Measurements from ENCODE around the gene TNFRSF1B.
A peak's percentile ranks its signal among the peaks of the same experiment; 100 is the strongest.

Gene TNFRSF1B

DNA sequence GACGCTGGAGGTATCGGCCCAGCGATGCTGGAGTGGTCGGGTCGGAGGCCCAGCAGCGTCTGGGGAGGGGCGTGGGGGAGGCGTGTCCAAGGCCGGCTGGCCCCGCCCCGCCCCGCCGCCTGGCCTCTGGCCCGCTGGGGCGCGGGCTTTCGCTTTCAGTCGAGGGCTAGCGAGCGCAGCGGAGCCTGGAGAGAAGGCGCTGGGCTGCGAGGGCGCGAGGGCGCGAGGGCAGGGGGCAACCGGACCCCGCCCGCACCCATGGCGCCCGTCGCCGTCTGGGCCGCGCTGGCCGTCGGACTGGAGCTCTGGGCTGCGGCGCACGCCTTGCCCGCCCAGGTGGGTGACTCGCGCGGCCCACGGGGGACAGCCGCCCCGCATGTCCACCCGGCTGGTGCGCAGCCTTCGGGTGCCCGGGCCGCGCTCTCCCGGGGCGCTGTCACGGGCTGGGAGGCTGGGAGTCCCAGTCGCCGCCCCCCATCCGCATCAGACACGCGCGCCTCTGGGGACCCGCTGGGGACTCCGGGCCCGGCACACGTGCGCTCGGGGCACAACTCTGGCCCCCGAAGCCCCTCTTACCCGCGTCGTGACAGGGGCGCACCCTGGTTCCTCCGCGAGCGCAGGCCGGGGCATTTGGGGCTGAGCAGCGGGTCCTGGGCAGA is at the start of gene TNFRSF1B:
Gene TNFRSF1B, plus strand, starts transcription at position 158 of the 659 bp plus-strand sequence. Its CDS starts 101 bp downstream, at position 259.
- DNase-seq: peak; percentile 69

DNA sequence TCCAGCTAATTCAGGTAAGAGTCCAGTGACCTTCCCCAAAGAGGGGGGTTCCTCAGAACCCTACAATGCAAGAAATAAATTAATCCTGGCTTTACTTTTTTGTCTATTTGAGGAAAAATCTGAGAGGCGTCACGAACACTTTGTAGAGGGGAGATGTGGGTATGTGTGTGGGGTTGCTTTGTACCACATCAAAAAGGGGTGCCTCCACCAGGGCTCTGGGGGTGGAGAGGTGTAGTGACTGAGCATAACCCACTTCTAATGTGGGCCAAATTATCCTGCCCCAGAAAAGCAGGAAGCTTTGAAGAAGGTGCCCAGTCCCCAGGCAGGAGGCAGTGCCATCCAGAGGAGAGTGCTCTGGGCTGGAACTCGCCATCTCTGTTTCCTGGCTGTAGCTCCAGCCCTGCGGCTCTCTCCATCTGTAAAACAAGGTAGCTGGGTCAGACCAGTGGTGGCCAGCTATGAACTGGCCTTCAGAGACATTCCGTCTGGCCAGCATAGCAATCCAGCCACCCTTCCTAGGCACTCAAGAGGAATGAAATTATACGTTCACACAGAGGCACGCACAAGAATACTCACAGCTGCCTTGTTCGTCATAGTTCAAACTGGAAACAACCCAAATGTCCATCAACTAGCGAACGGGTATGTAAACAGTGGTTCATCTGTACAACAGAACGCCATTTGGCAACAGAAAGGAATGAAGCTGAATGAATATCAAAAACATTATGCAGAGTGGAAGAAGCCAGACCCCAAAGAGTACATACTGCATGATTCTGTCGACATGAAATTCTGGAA is 45.4 kb upstream of the TNFRSF1B start:
- no peak for DNase-seq

DNA sequence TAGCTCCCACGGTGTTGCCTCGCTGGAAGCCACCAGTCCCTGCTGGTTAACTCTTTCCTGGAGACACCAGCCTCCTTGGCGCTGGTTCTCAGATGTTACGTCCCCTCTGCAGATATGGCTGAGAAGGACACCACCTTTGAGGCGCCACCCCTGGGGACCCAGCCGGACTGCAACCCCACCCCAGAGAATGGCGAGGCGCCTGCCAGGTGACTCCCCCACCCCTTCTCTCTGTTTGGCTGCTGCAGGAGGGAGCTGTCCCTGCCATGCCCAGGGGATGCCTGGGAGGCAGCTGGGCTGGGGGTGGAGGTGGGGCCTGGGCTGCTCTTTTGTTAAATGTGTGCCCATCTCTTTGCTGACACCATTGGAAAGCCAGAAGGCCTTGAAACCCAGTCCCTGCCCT is 43.6 kb upstream of the TNFRSF1B start:
- DNase-seq: no peak

DNA sequence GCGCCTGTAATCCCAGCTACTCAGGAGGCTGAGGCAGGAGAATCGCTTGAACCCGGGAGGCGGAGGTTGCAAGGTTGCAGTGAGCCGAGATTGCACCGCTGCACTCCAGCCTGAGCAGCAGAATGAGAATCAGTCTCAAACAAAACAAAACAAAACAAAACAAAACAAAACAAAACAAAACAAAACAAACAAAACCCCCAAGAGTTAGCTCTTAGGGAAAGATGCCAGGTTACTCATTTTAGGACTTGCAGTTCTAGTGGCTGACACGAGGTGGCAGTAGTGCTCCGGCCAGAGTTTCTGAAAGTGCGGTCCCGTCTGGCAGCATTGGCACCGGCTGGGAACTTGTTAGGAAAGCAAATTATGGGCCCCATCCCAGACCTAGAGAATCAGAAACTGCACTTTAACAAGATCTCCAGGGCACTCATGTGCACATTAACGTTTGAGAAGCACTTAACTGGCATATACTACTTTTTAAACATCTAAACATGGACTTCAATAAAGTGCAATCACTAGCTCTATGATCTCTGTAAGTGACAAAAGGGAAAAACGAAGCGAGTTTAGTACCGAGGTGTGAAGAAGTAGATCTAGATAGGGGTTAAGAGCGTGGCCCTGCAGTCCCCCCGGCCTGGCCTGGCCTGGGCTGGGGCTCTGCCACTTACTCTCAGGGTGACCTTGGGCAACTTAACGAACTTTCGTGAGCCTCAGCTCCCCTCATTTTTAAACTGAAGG is 41.9 kb upstream of the TNFRSF1B start:
- peak; percentile 74 for DNase-seq

DNA sequence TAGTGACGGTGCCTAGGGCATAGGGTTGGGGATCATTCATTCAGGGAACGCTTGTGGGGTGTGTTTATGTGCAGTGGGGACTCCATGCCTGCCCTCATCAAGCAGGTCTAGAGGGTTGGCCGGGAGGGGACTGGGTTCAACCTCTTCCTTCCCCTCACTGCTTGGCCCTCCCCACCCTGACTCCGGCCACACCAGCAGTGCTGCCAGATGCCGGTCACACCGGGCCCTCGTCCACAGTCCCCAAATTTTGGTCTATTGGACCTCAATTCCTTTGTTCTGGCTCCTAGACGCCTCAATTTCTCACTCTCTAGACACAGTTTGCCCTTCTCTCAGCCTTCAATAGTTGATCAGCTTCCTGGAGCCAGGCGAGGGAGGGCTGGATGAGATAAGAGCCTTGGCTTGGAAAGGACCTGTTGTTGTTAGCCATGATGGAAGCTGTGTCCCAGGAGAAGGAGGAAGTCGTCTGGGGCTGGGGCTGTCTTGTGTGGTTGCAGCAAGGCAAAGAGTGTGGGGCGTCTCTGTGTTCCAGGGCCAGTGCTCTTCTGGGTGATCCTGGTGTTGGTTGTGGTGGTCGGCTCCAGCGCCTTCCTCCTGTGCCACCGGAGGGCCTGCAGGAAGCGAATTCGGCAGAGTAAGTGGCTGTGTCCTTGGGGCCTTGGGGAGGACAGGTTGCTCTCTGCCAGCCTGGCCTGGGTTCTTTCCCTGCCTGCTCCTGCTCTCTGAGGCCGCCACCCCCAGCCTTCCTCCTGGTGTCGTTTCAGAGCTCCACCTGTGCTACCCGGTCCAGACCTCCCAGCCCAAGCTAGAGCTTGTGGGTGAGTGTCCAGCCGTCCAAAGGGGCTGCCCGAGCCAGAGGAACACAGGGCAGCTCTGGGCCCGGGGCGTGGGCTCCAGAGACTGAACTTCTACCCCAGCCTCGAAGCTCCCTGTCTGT is 41.1 kb upstream of the TNFRSF1B start:
- no peak for DNase-seq

DNA sequence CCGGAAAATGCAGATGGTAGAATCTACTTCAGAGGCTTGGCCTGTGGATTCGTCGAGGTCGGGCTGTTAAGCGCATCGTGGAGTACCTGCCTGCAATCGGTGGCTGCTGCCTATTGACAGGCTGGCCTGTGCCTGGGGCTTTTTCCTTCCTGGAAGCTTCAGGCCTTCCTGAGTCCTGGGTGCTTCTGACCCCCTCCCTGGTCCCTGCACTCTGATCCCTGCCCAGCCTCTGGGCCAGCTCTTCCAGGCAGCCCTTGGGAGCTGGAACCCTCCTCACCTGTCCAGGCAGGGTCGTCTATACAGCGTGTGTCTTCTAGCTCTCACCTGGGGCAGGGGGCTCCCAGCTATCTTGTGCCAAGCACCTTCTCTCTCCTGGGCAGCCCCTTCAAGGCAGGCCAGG is 40.0 kb upstream of the TNFRSF1B start:
- no peak for DNase-seq

DNA sequence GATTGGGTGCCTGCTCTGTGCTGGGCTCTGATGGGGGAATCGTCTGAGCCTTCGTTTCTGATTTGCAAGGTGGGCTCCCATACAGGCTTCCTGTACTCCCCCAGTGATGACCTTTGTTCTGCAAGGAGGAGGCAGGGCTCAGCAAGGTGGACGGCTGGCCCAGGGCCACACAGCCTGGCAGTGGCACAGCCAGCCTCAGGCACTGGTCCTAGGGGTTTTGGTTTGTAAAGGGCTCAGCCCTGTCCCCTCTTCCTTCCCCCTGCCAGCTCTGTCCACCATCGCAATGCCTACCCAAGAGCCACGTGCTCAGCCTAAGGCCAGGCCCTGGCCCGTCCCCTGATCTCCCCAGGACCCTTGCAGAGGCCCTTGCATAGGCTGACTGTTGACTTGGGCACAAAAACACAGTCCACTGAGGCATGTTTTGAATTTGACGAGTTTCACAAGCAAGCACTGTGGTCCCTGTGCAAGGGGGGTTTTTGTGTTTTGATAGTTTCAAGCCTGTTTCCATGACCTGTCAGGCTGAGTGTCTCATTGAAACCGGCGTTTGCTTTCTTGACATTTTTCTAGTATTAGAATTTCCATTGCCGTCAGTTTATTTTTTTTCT is 39.5 kb upstream of the TNFRSF1B start:
- peak; percentile 44 for DNase-seq

DNA sequence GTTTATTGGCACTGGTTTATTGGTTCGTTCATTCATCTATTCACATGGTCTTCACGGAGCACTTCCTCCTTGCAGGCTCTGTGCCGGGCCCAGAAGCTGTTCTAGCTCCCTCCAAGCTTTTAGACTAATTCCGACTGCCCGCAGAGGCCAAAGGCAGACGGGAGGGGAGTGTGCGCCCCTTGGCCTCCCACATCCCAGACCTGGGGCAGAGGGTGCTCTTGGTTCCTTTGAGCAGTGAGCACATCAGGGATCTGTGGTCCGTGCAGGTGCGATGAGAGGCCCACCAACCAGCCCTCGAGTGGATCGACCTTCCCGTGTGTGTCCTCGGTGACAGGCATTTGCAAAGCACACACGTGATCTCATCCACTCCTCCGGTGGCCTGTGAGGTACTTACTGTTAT is 38.7 kb upstream of the TNFRSF1B start:
- no peak for DNase-seq

DNA sequence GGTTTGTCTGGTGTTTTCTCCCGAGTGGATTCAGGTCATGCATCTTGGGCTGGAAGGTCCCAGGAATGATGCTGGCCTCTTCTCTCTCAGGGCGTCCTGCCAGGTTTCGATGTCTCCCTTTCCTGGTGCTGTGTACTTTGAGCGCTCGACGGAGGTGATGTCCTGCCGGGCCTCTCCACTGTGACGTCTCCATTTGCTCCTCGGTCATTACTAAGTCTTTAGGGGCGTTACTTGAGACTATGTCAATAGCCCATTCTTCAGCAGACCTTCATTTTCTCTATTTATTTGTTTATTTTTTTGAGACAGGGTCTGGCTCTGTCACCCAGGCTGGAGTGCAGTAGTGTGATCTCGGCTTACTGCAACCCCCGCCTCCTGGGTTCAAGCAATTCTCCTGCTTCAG is 37.2 kb upstream of the TNFRSF1B start:
- DNase-seq: no peak

DNA sequence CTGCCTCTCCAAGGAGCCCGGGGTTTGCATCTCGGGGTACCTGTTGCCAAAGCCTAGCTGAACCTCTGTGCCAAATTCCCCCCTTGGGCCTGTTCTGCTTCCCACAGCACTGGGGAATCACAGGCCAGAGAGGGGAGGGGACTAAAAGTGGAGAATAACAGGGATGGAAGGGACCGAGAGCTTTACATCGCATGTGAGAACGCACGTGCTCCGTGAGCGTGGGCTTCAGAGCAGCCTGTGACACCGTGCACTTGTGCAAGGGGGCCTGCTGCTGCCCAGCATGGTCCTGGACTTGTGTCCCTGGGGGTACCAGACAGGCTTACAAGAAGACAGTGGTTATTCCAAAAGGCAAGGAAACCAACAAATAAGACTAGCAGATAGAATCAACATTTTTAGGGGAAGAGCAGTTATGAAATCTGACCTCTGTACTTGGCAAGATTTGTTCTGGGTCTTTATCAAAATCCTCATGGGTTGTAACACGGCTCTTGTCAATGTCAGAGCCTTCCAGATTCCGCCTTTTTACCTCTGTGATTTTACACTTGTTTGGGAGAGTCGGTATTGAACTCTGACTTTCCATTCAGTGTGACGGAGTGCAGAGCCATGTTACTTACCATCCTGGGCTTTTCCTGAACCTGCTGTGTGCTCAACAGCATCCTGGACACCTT is 36.2 kb upstream of the TNFRSF1B start:
- DNase-seq: no peak

DNA sequence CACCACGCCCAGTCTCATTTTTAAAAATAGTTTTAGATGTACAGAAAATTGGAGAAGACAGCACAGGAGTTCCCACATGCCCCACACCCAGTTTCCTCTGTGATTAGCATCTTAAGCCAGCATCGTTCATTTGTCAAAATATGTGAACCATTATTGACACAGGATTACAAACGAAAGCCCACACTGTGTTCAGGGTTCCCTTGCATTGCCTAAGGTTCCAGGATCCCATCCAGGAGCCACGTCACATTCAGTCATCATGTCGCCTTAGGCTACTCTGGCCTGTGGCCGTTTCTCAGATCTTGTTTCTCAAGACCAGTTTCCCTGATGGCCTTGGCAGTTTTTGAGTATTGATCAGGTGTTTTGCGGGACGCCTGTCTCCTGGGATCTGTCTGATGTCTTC is 34.7 kb upstream of the TNFRSF1B start:
- no peak for DNase-seq

DNA sequence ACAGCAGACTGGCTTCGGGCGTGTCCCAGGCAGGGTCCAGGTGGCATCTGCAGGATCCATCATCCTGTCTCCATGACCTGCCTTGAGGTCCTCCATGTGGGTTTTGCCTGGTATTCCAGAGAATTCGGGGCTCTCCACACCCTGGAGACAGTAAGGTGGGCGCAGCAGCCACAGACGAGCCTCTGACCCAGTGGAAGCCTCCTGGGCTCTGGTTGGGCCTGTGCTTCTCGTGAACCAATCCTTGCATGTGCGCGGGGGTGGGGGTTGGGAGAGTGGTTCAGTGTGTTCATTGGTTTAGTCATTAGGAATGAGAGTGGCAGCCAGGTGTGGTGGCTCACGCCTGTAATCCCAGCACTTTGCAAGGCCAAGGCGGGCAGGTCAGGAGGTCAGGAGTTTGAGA is 32.1 kb upstream of the TNFRSF1B start:
- no peak for DNase-seq

DNA sequence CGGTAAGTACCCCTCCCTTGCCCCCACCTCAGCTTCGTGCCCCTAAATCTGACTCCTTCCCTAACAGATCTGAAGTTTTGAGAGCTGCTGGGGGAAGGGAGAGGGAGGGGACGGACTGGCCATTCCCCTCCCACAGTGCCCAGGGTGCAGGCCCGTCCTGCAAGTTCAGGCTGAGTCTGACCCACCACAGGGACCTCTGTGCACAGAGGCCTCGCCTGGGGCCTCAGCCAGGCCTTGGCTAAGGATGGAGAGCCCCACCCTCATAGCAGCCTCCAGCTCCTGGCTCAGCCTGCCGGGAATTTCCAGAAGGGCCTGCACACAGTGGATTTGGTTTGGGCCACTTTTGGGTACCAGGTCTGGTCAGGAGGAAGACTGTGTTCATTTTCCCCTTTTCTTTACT is 31.2 kb upstream of the TNFRSF1B start:
- DNase-seq: no peak

DNA sequence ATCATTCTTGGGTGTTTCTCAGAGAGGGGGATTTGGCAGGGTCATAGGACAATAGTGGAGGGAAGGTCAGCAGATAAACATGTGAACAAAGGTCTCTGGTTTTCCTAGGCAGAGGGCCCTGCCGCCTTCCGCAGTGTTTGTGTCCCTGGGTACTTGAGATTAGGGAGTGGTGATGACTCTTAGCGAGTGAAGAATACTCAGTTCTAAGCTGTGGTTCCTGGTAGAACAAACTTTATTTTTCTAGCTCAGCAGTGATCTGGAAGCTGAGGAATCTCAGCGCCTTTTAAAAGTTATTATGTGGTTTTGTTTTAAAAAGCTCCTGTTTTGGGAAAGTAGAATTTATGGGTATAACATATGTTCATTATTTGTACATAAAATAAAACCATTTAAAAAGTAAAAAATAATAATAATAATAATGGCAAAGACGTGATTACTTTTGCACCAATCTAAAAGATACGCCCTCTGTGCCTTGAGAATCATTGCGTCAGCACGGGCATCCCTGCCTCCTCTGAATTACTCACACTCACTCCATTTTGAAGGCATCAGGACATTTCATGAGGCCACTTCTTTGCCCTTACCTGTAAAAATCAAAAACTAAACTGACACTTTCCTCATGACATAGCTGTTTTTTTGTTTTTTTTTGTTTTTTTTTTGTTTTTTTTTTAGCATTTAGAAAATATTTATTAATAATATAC is 29.7 kb upstream of the TNFRSF1B start:
- DNase-seq: no peak

DNA sequence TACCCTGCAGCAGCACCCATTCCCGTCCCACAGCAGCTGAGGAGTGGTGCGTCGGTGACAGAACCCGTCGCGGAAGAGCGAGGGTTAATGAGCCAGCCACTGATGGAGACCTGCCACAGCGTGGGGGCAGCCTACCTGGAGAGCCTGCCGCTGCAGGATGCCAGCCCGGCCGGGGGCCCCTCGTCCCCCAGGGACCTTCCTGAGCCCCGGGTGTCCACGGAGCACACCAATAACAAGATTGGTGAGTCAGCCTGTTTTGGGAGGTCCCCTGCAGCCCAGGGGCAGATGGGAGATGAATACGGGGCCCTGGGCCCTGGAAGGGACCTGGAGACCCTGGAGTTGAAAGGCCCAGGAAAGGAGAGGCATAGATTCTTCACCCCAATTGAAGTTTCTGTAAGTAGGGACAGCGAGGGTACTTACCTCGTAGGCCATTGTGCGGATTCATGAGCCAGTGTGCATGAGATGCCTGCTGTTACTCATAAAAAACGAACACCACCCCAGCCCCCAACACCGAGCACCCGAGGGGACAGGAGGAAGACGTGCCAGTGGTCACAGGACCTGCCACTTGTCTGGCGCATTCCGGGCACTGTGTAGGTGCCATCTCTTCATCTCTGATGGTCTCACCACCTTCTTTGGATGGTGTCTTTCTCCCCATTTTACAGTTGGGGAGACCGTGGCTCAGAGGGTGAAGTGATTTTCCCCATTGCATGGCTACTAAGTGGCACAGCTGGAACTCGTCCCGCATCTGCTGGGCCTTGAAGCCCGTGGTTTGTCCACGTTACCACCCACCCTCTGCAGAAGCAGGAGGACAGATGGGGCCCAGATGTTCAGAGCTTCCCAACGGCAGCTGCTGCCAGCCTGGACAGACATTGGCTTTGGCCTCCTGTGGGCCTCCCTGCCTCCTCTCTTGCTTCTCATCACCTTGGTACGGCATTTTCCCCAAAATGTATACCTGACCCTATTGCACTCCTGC is 28.3 kb upstream of the TNFRSF1B start:
- DNase-seq: no peak

DNA sequence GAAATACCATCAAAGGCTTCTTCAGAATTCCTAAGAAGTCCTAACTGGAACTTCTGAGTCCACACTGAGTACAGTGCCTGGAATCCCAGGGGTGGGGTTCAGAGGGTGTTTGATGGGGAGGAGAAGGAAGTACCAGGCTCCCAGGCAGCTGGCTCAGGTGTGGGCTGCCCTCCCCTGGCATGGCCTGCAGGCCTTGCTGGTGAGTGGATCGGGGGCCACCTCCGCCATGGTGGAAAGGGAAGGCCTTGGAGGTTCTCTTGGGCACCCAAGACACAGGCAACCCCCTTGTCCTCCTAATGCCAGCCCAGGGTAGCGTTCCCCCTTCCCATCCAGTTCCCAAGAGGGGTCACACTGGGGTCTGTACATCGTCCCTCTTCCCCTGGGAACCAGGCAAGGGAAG is 26.8 kb upstream of the TNFRSF1B start:
- no peak for DNase-seq

DNA sequence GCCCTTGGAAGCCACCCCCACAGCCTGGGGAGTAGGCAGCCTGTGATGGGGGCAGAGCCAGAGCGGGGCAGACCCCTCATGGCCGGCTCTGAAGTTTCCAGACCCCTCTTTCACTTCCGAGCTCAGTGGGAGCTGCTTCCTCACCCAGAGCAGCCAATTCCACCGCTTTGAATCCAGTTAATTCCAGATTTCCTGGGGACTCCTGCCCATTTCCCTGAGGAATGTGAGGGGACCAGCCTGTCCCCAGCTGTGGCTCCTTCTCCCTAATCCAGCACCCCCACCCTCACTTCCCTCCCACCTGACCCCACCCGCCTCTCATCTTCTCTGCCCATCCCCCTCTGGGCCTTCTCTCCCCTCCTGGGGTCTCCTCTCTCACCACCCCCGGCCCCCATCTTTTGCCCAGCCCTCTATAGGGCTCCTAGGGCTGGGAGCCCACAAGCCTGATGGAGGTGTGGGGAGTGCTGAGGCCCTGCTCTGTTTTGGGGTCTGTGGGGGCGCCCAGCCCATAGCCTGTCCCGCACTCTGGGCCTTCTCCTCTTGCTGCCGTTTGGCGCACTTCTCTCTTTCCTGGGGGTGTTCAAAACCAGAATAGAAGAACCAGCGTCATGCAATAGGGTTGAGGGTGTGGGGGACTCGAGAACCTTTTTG is 26.2 kb upstream of the TNFRSF1B start:
- DNase-seq: no peak

DNA sequence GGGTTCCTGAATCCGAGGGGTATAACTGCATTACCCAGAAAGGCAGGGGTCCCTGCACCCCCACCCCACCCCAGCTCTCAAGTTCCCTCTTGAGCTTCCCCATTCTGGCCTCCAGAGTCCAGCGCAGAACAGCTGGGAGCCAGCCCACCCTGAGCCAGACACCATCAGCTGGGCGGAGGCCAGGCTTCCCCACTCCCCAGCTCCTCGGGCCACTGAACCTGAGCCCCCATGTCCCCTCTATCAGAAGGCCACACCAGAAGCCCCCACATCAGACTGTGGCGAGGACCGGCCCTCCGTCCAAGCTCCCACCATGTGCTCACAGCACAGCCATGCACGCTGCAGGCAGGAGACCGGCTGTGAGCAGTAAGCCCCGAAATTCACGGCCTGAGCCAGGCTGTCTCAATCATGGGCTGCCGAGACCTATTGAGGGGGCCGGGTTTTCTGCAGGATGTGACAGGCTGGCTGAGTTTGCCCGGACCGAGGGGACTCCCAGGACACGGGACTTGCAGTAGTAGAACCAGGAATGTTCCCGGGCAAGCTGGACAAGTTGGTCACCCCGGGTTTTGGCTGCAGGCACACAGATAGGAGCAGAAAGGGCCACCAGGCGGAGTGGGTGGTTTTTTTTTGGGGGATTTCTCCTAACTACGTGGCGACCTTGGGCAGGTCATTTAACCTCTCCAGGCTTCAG is 25.5 kb upstream of the TNFRSF1B start:
- no peak for DNase-seq
